HCT116 (cell line): ENCODE data around the gene TMPO. TPM values are rescaled to one million over a fixed set of nuclear protein-coding genes. Genes with fewer than 3 reads are reported as not detected.

Experiments used
- ATAC-seq: fragments of 200-7000 bp; cut with Tn5 transposase; 2 replicates; pipeline ENCODE4 v1.9.1; 2020; ENCODE audit warnings: mild to moderate bottlenecking, moderate library complexity
- BruUV-seq: library from RNA; stranded (reverse); fragments of 400-500 nt; replicated peaks from 2 replicates; lab custom pipeline; 2021; lab: Mats Ljungman, UMichigan
- CTCF ChIA-PET: fragments of 300-600 bp; sonication (Branson Sonifier 250); formaldehyde crosslinking; loops from one replicate; lab custom pipeline; 2021; ENCODE audit warnings: antibody characterized with exemption; lab: Charles Lee
- POLR2A ChIA-PET: fragments of 300-600, 350-600 bp; sonication (Branson Sonifier 250); formaldehyde crosslinking; loops from one replicate; lab custom pipeline; 2021; ENCODE audit warnings: antibody characterized with exemption; lab: Charles Lee
- RAD21 ChIA-PET, 2 experiments: fragments of 300-600 bp; sonication (Branson Sonifier 250); formaldehyde crosslinking; loops; one replicate each; lab custom pipeline; 2023; ENCODE audit warnings: low total read pairs in 2 of 2; ENCODE audit not compliant: uncharacterized antibody in 2 of 2, unreplicated experiment in 2 of 2, low non-redundant PET in 1 of 2; lab: Charles Lee
- DNase-seq: peaks from one replicate; pipeline ENCODE4 v3.0.0-alpha.2; 2010; ENCODE audit warnings: low read depth, low spot score
- H2AFZ ChIP-seq: fragments of 200-600 bp; shearing (Covaris generic), sonication (generic); 2 replicates; pipeline ENCODE4 v1.6.1; 2017; ENCODE audit warnings: low read depth, mixed run types, mixed read lengths, antibody characterized with exemption, low read length; ENCODE audit not compliant: poor library complexity, severe bottlenecking
- H3K27ac ChIP-seq: 2 replicates; pipeline ENCODE4 v1.5.1; 2012; ENCODE audit warnings: low read depth, low read length
- H3K27me3 ChIP-seq: fragments of 200-600 bp; sonication (generic); 2 replicates; pipeline ENCODE4 v1.6.1; 2016; ENCODE audit warnings: mixed run types, low read length, mixed read lengths; ENCODE audit not compliant: insufficient read depth
- H3K36me3 ChIP-seq, 2 experiments: fragments of 200-500 bp in 1 of 2; fragments of 200-600 bp in 1 of 2; sonication (Bioruptor generic) in 1 of 2; sonication (generic) in 1 of 2; 2 replicates each; pipeline versions ENCODE4 v1.5.1 to v1.6.1; 2014 to 2016; ENCODE audit warnings: low read length in 2 of 2, inconsistent platforms in 1 of 2, mixed read lengths in 1 of 2, mixed run types in 1 of 2; ENCODE audit not compliant: insufficient read depth in 2 of 2, control insufficient read depth in 1 of 2
- H3K4me1 ChIP-seq, 2 experiments: fragments of 200-600 bp in 1 of 2; sonication (generic) in 1 of 2; 2 replicates each; pipeline versions ENCODE4 v1.5.1 to v1.6.1; 2012 to 2017; ENCODE audit warnings: low read length in 2 of 2, inconsistent platforms in 1 of 2, mild to moderate bottlenecking in 1 of 2, mixed read lengths in 1 of 2, mixed run types in 1 of 2, moderate library complexity in 1 of 2; ENCODE audit not compliant: insufficient read depth in 2 of 2, control insufficient read depth in 1 of 2
- H3K4me2 ChIP-seq: fragments of 200-600 bp; sonication (generic); 2 replicates; pipeline ENCODE4 v1.6.1; 2017; ENCODE audit warnings: mixed run types, low read length, mixed read lengths
- H3K4me3 ChIP-seq, 2 experiments: fragments of 200-600 bp in 1 of 2; sonication (generic) in 1 of 2; replicated peaks in 1 of 2; 2 replicates each; pipeline ENCODE4 v1.5.1; 2011 to 2016; ENCODE audit warnings: low read length in 2 of 2, control low read depth in 1 of 2, low read depth in 1 of 2, mild to moderate bottlenecking in 1 of 2, mixed read lengths in 1 of 2, mixed run types in 1 of 2
- H3K79me2 ChIP-seq: fragments of 200-600 bp; sonication (generic); 2 replicates; pipeline ENCODE4 v1.6.1; 2017; ENCODE audit warnings: mild to moderate bottlenecking, mixed run types, low read length, moderate library complexity, mixed read lengths; ENCODE audit not compliant: insufficient read depth
- H3K9ac ChIP-seq: fragments of 200-600 bp; sonication (generic); 2 replicates; pipeline ENCODE4 v1.6.1; 2016; ENCODE audit warnings: low read length, mixed read lengths
- H3K9me2 ChIP-seq: fragments of 200-600 bp; sonication (generic), shearing (Covaris generic); 2 replicates; pipeline ENCODE4 v1.6.1; 2017; ENCODE audit warnings: mixed run types, mild to moderate bottlenecking, moderate library complexity; ENCODE audit not compliant: insufficient read depth
- H3K9me3 ChIP-seq, 2 experiments: fragments of 200-500 bp in 1 of 2; fragments of 200-600 bp in 1 of 2; sonication (Bioruptor generic) in 1 of 2; sonication (generic) in 1 of 2; 2 replicates each; pipeline ENCODE4 v1.6.1; 2014 to 2017; ENCODE audit warnings: low read length in 2 of 2, mixed read lengths in 2 of 2, inconsistent platforms in 1 of 2, low read depth in 1 of 2, mild to moderate bottlenecking in 1 of 2, mixed run types in 1 of 2, moderate library complexity in 1 of 2; ENCODE audit not compliant: control insufficient read depth in 1 of 2, insufficient read depth in 1 of 2
- H4K20me1 ChIP-seq: fragments of 200-600 bp; sonication (generic), shearing (Covaris generic); 2 replicates; pipeline ENCODE4 v1.6.1; 2017; ENCODE audit warnings: mixed run types, mild to moderate bottlenecking, moderate library complexity; ENCODE audit not compliant: insufficient read depth
- CBX3 ChIP-seq: IDR thresholded peaks from 2 replicates; pipeline ENCODE4 v1.6.1; 2012; ENCODE audit warnings: low read depth
- CEBPB ChIP-seq: IDR thresholded peaks from 2 replicates; pipeline ENCODE4 v1.6.1; 2012; ENCODE audit warnings: low read depth
- ELF1 ChIP-seq: IDR thresholded peaks from 2 replicates; pipeline ENCODE4 v1.6.1; 2012; ENCODE audit warnings: low read depth, borderline replicate concordance
- EZH2 ChIP-seq: fragments of 200-600 bp; sonication (generic); IDR thresholded peaks from 2 replicates; pipeline ENCODE4 v1.6.1; 2017; ENCODE audit warnings: antibody characterized with exemption, mixed run types
- EZH2phosphoT487 ChIP-seq: fragments of 200-600 bp; IDR thresholded peaks from 2 replicates; pipeline ENCODE4 v1.6.1; 2018; ENCODE audit warnings: antibody characterized with exemption, borderline replicate concordance
- FOSL1 ChIP-seq: IDR thresholded peaks from 2 replicates; pipeline ENCODE4 v1.6.1; 2012; ENCODE audit warnings: low read depth
- JUND ChIP-seq: IDR thresholded peaks from 2 replicates; pipeline ENCODE4 v1.6.1; 2012
- MAX ChIP-seq: IDR thresholded peaks from 2 replicates; pipeline ENCODE4 v1.6.1; 2012
- POLR2A ChIP-seq: IDR thresholded peaks from 2 replicates; pipeline ENCODE4 v1.7.0; 2011; ENCODE audit warnings: borderline replicate concordance; ENCODE audit not compliant: insufficient read depth, insufficient read length; ENCODE audit errors: extremely low read depth
- RAD21 ChIP-seq: IDR thresholded peaks from 2 replicates; pipeline ENCODE4 v1.6.1; 2012; ENCODE audit warnings: low read depth, mild to moderate bottlenecking
- SP1 ChIP-seq: IDR thresholded peaks from 2 replicates; pipeline ENCODE4 v1.6.1; 2012; ENCODE audit warnings: low read depth
- SRF ChIP-seq: IDR thresholded peaks from 2 replicates; pipeline ENCODE4 v1.6.1; 2012; ENCODE audit warnings: low read depth
- TCF7L2 ChIP-seq: IDR thresholded peaks from 2 replicates; pipeline ENCODE4 v1.7.0; 2011; ENCODE audit warnings: borderline replicate concordance, inconsistent platforms; ENCODE audit not compliant: insufficient read depth, insufficient read length; ENCODE audit errors: extremely low read depth
- YY1 ChIP-seq: IDR thresholded peaks from 2 replicates; pipeline ENCODE4 v1.6.1; 2011; ENCODE audit warnings: low read length, low read depth, moderate library complexity, mild to moderate bottlenecking; ENCODE audit not compliant: insufficient replicate concordance; ENCODE audit errors: extremely low read depth
- ZFX ChIP-seq: fragments of 450-650 bp; IDR thresholded peaks from 2 replicates; pipeline ENCODE4 v1.6.1; 2017
- ZNF274 ChIP-seq: fragments of 200-500 bp; sonication (Bioruptor generic); IDR thresholded peaks from 2 replicates; pipeline ENCODE4 v1.6.1; 2014; ENCODE audit warnings: mild to moderate bottlenecking, low read depth, low read length, inconsistent platforms
- intact Hi-C: fragments of 100-400 bp; cut with micrococcal nuclease; formaldehyde crosslinking; loops from 2 replicates; pipeline ENCODE4 v1.10.0; 2022
- total RNA-seq: library from RNA; stranded (reverse); gene quantifications from one replicate; pipeline ENCODE4 v1.2.1, GENCODE V29; 2021; ENCODE audit not compliant: unreplicated experiment

The TMPO gene
- total RNA-seq, 1 experiment from 2014 or later, result 207 TPM

- H3K27ac ChIP-seq, result no peak overlapping the region
- no peaks in the 10 kb centered on the region for H4K20me1 ChIP-seq
- no peaks in the 10 kb centered on the region for H3K9me3 ChIP-seq
- intact Hi-C loops, result no loop called here
- CTCF ChIA-PET, result no interaction called here
- H3K9me2 ChIP-seq, result no peaks in the 10 kb centered on the region
- H3K36me3 ChIP-seq, result no peaks in the 10 kb centered on the region
- no peak for DNase-seq
- H2AFZ ChIP-seq, result no peak overlapping the region
- no TSS peak for BruUV-seq
- no peaks in the 10 kb centered on the region for H3K27me3 ChIP-seq
- POLR2A ChIA-PET, result no interaction called here
- RAD21 ChIA-PET, result no interaction called here
- H3K9ac ChIP-seq, result no peak overlapping the region
- no peaks in the 10 kb centered on the region for H3K4me1 ChIP-seq
- no peaks in the 10 kb centered on the region for H3K79me2 ChIP-seq
- no peak overlapping the region for H3K4me3 ChIP-seq
- H3K4me2 ChIP-seq, result no peak overlapping the region
- TF ChIP-seq RAD21 (no peak), ZNF274 (no peak), EZH2 (no peak), SRF (no peak), MAX (no peak), CBX3 (no peak)
- TF ChIP-seq, all 23 proteins: peak for 0
- ATAC-seq, result no peak
Observed at GRCh38 chr12:98466640-98467400, 48.6 kb upstream of the TMPO start.

GRCh38 chr12:98469109-98469508 is 46.3 kb upstream of the TMPO start:
- DNase-seq (no peak), ATAC-seq (no peak)
- TF ChIP-seq ELF1 (no peak), EZH2phosphoT487 (no peak), ZNF274 (no peak), CEBPB (no peak), FOSL1 (no peak), SRF (no peak), YY1 (no peak), POLR2A (no peak), ZFX (no peak), RAD21 (no peak), JUND (no peak), TCF7L2 (no peak), SP1 (no peak)
- Histone ChIP-seq H3K4me1 (no peaks in the 10 kb centered on the region), H3K27ac (no peak overlapping the region), H3K9me2 (no peaks in the 10 kb centered on the region), H3K36me3 (no peaks in the 10 kb centered on the region), H3K79me2 (no peaks in the 10 kb centered on the region), H3K9me3 (no peaks in the 10 kb centered on the region), H3K27me3 (no peaks in the 10 kb centered on the region), H3K4me3 (no peak overlapping the region), H4K20me1 (no peaks in the 10 kb centered on the region), H3K9ac (no peak overlapping the region), H2AFZ (no peak overlapping the region), H3K4me2 (no peak overlapping the region)
- CTCF ChIA-PET, result no interaction called here
- POLR2A ChIA-PET, result no interaction called here
- intact Hi-C loops, result no loop called here
- BruUV-seq, result no TSS peak
- RAD21 ChIA-PET, result no interaction called here
